ENCODE data around the gene SPO11.

The SPO11 gene

DNA sequence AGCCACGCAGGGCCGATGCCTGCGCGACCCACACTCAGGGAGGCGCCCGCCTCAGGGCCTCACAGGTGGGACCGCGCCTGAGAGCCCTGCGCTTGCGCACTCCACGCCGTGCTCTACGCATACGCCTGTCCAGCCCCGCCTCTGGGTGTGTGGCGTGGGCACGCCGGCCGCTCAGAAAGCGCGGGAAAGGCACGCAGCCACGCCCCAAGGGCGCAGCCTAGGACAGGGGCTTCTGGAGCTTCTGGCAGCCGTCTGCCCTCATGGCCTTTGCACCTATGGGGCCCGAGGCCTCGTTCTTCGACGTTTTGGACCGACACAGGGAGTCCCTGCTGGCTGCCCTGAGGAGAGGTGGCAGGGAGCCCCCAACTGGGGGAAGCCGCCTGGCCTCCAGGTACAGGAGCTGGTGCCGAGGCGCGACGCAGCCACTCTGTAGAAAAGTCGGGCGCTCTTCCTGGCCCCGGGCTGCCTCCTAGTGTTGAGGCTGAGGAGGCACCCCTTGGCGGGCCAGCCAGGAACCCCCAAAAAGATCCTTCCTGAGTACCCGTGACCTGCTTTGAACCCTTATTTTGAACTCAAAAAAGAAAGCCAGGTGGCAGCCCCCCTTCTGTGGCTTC, at the start of gene SPO11:
Gene SPO11, plus strand, starts transcription at position 196 of the 614 bp plus-strand sequence. Its CDS starts 65 bp downstream, at position 261.
- in situ Hi-C loops (cut with MboI; ENCODE audit: low sequenced_read_pairs), result loop anchor here (10.0 kb wide), 1 partner anchor 245 kb away; no protein-coding TSS in a partner anchor

DNA sequence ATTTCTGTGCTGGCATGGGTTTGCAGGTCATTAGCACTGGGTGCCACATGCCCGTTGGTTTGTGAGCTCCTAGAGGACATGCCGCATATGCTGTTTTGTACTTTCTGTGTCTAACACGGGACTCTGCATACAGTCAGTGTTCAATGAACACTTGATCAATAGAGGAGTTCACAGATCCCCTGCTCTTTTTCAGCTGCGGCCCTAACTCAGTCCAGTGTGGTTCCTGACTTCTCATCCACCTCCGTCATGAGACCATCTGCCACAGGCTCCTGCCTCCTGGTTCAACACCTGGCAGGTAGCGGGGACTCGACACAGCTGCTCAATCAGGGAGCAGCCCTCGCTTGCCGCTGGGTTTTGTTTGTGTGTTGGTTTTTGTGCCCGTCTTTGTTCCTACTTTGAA, 49.4 kb upstream of the SPO11 start:
- in situ Hi-C loops (cut with MboI; ENCODE audit: low sequenced_read_pairs), result no loop called here

GRCh38 chr20:57281900-57282299, 47.7 kb upstream of the SPO11 start:
- in situ Hi-C loops (cut with MboI; ENCODE audit: low sequenced_read_pairs), result no loop called here

- in situ Hi-C loops (cut with MboI; ENCODE audit: low sequenced_read_pairs), result no loop called here
These were observed 46.8 kb upstream of the SPO11 start for GRCh38 chr20:57282670-57283361.

GRCh38 chr20:57283860-57284259, 45.7 kb upstream of the SPO11 start:
- in situ Hi-C loops (cut with MboI; ENCODE audit: low sequenced_read_pairs), result no loop called here

- in situ Hi-C loops (cut with MboI; ENCODE audit: low sequenced_read_pairs), result no loop called here
These were observed 42.4 kb upstream of the SPO11 start for GRCh38 chr20:57287007-57287880.

- in situ Hi-C loops (cut with MboI; ENCODE audit: low sequenced_read_pairs), result no loop called here
These were observed 41.7 kb upstream of the SPO11 start for GRCh38 chr20:57287901-57288300.

- in situ Hi-C loops (cut with MboI; ENCODE audit: low sequenced_read_pairs), result no loop called here
These were observed 40.8 kb upstream of the SPO11 start for GRCh38 chr20:57288651-57289277.

- in situ Hi-C loops (cut with MboI; ENCODE audit: low sequenced_read_pairs), result no loop called here
These were observed 40.0 kb upstream of the SPO11 start for GRCh38 chr20:57289391-57290177.

GRCh38 chr20:57290178-57290484, 39.5 kb upstream of the SPO11 start:
- in situ Hi-C loops (cut with MboI; ENCODE audit: low sequenced_read_pairs), result no loop called here

DNA sequence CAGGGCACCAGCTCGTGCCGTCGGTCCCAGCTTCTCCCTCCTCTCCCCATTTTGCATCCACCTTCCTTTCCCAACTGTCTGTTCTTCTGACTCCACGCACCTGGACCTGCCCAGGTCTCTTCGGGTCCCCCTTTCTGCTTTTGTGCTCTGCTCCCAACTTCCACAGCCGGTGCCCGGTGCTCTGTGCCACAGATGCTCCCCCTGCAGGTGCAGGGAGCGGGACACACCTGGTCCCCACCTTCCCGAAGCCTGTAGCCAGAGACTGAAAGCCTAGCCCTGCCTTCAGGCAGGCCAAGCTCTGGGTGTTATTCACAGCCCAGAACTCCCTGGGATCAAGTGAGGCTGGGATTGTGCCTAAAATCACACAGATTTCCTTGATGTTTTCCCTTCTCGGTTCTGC, 38.6 kb upstream of the SPO11 start:
- in situ Hi-C loops (cut with MboI; ENCODE audit: low sequenced_read_pairs), result no loop called here

- in situ Hi-C loops (cut with MboI; ENCODE audit: low sequenced_read_pairs), result no loop called here
These were observed 37.9 kb upstream of the SPO11 start for GRCh38 chr20:57291694-57292093.

DNA sequence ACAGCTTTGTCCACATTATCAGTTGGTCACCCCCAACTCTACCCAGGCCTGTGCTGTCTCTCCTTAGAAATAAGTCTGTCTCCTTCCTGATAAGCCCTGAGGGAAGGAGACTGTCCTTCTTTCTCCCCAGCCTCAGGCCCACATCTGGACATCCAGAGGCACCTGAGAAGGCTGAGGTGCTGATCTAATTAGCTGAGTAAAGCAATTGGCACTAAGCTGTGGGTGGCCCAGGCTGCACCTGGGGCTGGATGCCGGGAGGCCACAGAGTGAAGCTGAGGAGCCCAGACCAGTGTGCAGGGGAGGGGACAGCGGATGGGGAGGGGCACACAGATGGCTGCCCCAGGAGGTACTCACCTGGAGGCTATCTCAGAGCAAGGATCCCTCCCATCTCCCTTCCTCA, 37.0 kb upstream of the SPO11 start:
- in situ Hi-C loops (cut with MboI; ENCODE audit: low sequenced_read_pairs), result no loop called here

GRCh38 chr20:57293995-57294394, 35.6 kb upstream of the SPO11 start:
- in situ Hi-C loops (cut with MboI; ENCODE audit: low sequenced_read_pairs), result no loop called here

- in situ Hi-C loops (cut with MboI; ENCODE audit: low sequenced_read_pairs), result no loop called here
These were observed 35.1 kb upstream of the SPO11 start for GRCh38 chr20:57294550-57294949.

GRCh38 chr20:57298457-57298856, 31.1 kb upstream of the SPO11 start:
- in situ Hi-C loops (cut with MboI; ENCODE audit: low sequenced_read_pairs), result no loop called here

GRCh38 chr20:57301026-57301425, 28.6 kb upstream of the SPO11 start:
- in situ Hi-C loops (cut with MboI; ENCODE audit: low sequenced_read_pairs), result no loop called here

- in situ Hi-C loops (cut with MboI; ENCODE audit: low sequenced_read_pairs), result no loop called here
These were observed 22.9 kb upstream of the SPO11 start for GRCh38 chr20:57306747-57307146.

DNA sequence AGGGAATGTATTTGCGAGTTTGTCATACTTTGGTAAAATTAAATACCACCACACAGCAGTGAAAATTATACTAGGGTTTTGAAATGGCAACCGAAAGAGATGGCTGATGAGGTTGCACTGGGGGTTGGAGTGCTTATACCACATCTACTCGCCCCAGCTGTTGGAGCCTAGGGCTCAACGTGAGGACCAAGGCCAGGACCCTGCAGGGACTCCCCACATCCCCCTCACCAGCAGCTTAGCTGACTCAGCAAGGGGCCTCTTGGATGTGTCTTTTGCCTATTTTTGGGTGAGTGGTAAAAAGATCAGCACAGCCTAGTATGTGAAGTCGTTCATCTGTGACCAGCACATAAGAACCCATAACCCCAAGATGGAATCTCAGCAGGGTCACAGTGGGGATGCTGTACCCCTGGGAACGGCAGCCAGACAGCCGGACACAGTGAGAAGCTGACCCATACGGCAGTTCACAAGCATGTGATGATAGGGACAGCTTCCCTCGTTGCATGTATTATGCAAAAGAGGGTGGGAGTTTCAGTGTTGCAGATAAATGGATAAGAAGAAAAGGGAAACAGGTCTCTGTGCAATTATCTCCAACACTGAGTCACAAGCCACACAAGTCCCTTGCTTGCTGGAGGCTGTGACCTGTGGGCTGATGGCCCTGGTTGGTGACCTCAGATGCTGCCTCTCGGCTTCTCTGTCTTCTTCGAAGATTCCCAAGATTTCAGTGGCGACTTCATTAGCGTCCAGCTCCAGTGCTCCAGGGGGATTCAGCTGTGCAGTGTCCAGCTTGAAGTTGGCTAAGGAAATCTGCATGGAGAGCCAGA, 20.9 kb upstream of the SPO11 start:
- in situ Hi-C loops (cut with MboI; ENCODE audit: low sequenced_read_pairs), result no loop called here

Data from HL-60/S4 treated with retinoic acid at 250 ng/mL for 4 days and 3 days (cell line).